Neuronal stem cell (in vitro differentiated cells): ENCODE results near the gene EML1.

Experiments used
- DNase-seq: peaks from one replicate; pipeline ENCODE4 v3.0.0-alpha.2; 2013; ENCODE audit warnings: low spot score
- H2AFZ ChIP-seq: one replicate; pipeline ENCODE4 v1.6.1; 2013; ENCODE audit warnings: mild to moderate bottlenecking, low read length, inconsistent platforms
- H2AK5ac ChIP-seq: 2 replicates; pipeline ENCODE4 v1.6.1; 2013; ENCODE audit warnings: low read depth, mild to moderate bottlenecking, inconsistent platforms, low read length, moderate library complexity, mixed read lengths
- H2BK120ac ChIP-seq: 2 replicates; pipeline ENCODE4 v1.6.1; 2013; ENCODE audit warnings: low read depth, mild to moderate bottlenecking, inconsistent platforms, low read length, moderate library complexity, mixed read lengths
- H2BK12ac ChIP-seq: one replicate; pipeline ENCODE4 v1.6.1; 2013; ENCODE audit warnings: low read length, inconsistent platforms
- H2BK15ac ChIP-seq: 2 replicates; pipeline ENCODE4 v1.6.1; 2013; ENCODE audit warnings: mild to moderate bottlenecking, low read length, inconsistent platforms, mixed read lengths
- H2BK5ac ChIP-seq: one replicate; pipeline ENCODE4 v1.6.1; 2013; ENCODE audit warnings: inconsistent platforms, mild to moderate bottlenecking, low read length, moderate library complexity
- H3K14ac ChIP-seq: one replicate; pipeline ENCODE4 v1.6.1; 2013; ENCODE audit warnings: low read length, inconsistent platforms
- H3K18ac ChIP-seq: 2 replicates; pipeline ENCODE4 v1.6.1; 2013; ENCODE audit warnings: low read length, inconsistent platforms
- H3K23ac ChIP-seq: 2 replicates; pipeline ENCODE4 v1.6.1; 2013; ENCODE audit warnings: low read depth, mild to moderate bottlenecking, mixed read lengths, low read length, inconsistent platforms; ENCODE audit not compliant: poor library complexity
- H3K27ac ChIP-seq: replicated peaks from 3 replicates; pipeline ENCODE4 v1.5.1; 2013; ENCODE audit warnings: low read length, inconsistent platforms
- H3K27me3 ChIP-seq, 3 experiments: 2 replicates each; pipeline ENCODE4 v1.6.1; 2013; ENCODE audit warnings: low read length in 3 of 3, mild to moderate bottlenecking in 2 of 3, inconsistent platforms in 1 of 3, low read depth in 1 of 3, mixed read lengths in 1 of 3, moderate library complexity in 1 of 3; ENCODE audit not compliant: control insufficient read depth in 3 of 3, insufficient read depth in 3 of 3
- H3K36me3 ChIP-seq, 2 donors: replicated peaks in 1 of 2; 2 replicates each; pipeline ENCODE4 v1.6.1; 2013; ENCODE audit warnings: low read length in 2 of 2; ENCODE audit not compliant: control insufficient read depth in 2 of 2, insufficient read depth in 2 of 2
- H3K4ac ChIP-seq: 2 replicates; pipeline ENCODE4 v1.6.1; 2013; ENCODE audit warnings: inconsistent platforms, mild to moderate bottlenecking, low read length, moderate library complexity
- H3K4me1 ChIP-seq, 2 donors: 1 replicate in 1 of 2; 2 replicates in 1 of 2; pipeline ENCODE4 v1.6.1; 2013; ENCODE audit warnings: low read length in 2 of 2, low read depth in 1 of 2; ENCODE audit not compliant: control insufficient read depth in 2 of 2, insufficient read depth in 1 of 2
- H3K4me2 ChIP-seq: one replicate; pipeline ENCODE4 v1.6.1; 2013; ENCODE audit warnings: mild to moderate bottlenecking, low read length, inconsistent platforms; ENCODE audit not compliant: insufficient read depth, poor library complexity, severe bottlenecking
- H3K4me3 ChIP-seq, 2 donors: 2 replicates each; pipeline ENCODE4 v1.5.1; 2013; ENCODE audit warnings: low read length in 2 of 2, mild to moderate bottlenecking in 2 of 2, inconsistent platforms in 1 of 2, moderate library complexity in 1 of 2
- H3K79me1 ChIP-seq: one replicate; pipeline ENCODE4 v1.6.1; 2013; ENCODE audit warnings: low read depth, mild to moderate bottlenecking, inconsistent platforms, low read length, moderate library complexity
- H3K9ac ChIP-seq: one replicate; pipeline ENCODE4 v1.6.1; 2013; ENCODE audit warnings: mild to moderate bottlenecking, low read depth, low read length, inconsistent platforms; ENCODE audit not compliant: poor library complexity
- H3K9me3 ChIP-seq, 2 donors: replicated peaks in 1 of 2; 2 replicates each; pipeline versions ENCODE3 to v1.6.1; 2013; ENCODE audit warnings: low read length in 2 of 2, mild to moderate bottlenecking in 2 of 2, inconsistent platforms in 1 of 2, low read depth in 1 of 2, mixed read lengths in 1 of 2, moderate library complexity in 1 of 2; ENCODE audit not compliant: control insufficient read depth in 2 of 2, insufficient read depth in 1 of 2
- H4K8ac ChIP-seq: one replicate; pipeline ENCODE4 v1.6.1; 2013; ENCODE audit warnings: low read depth, mild to moderate bottlenecking, inconsistent platforms, low read length, moderate library complexity
- H4K91ac ChIP-seq: one replicate; pipeline ENCODE4 v1.6.1; 2013; ENCODE audit warnings: low read length, low read depth, mild to moderate bottlenecking, inconsistent platforms; ENCODE audit not compliant: poor library complexity
- WGBS, 2 donors: extraction: QIAGEN DNeasy Blood & Tissue Kit; methylation state at CpG; one replicate each; pipeline ENCODE4 v1.1.7; 2013; ENCODE audit warnings: missing lambda C conversion rate in 2 of 2, mixed read lengths in 1 of 2; ENCODE audit not compliant: insufficient read length in 2 of 2, insufficient replicate concordance in 1 of 2; ENCODE audit errors: extremely low coverage in 2 of 2; 5-methylcytosine and 5-hydroxymethylcytosine counted together

Gene EML1

GRCh38 chr14:99809360-99809759 is 16.1 kb downstream of the EML1 start:
- Histone ChIP-seq H2BK5ac (no peak overlapping the region), H3K36me3 (no peaks in the 10 kb centered on the region), H3K27me3 (no peaks in the 10 kb centered on the region), H3K79me1 (no peaks in the 10 kb centered on the region), H4K8ac (no peak overlapping the region), H2AK5ac (no peak overlapping the region), H3K9ac (no peak overlapping the region), H3K18ac (peak overlapping the region; percentile 49), H2BK15ac (no peak overlapping the region), H3K9me3 (no peaks in the 10 kb centered on the region), H4K91ac (no peak overlapping the region), H3K4ac (no peak overlapping the region), H2BK120ac (no peak overlapping the region), H3K4me2 (no peak overlapping the region), H2AFZ (no peak overlapping the region), H3K4me1 (peaks cover 15 to 21% of the 10 kb centered on the region in 2 donors), H3K4me3 (no peak overlapping the region), H3K23ac (no peak overlapping the region), H3K27ac (no peak overlapping the region), H2BK12ac (no peak overlapping the region), H3K14ac (no peak overlapping the region)
- no CpG with 5 or more reads among the region's 9 CpGs for WGBS, 2 donors
- DNase-seq, result no peak

- H3K23ac ChIP-seq, result no peak overlapping the region
- no peak overlapping the region for H3K4ac ChIP-seq
- no peak overlapping the region for H2BK5ac ChIP-seq
- no peak overlapping the region for H3K4me3 ChIP-seq
- H4K91ac ChIP-seq, result no peak overlapping the region
- no peaks in the 10 kb centered on the region for H3K9me3 ChIP-seq
- WGBS, 2 donors, result no CpG with 5 or more reads among the region's 16 CpGs
- H3K36me3 ChIP-seq, result no peaks in the 10 kb centered on the region
- no peaks in the 10 kb centered on the region for H3K27me3 ChIP-seq
- DNase-seq, result no peak
- H3K4me1 ChIP-seq, result peaks cover 11 to 18% of the 10 kb centered on the region in 2 donors
- H2AFZ ChIP-seq, result no peak overlapping the region
- no peak overlapping the region for H3K18ac ChIP-seq
- no peak overlapping the region for H2BK12ac ChIP-seq
- no peak overlapping the region for H3K9ac ChIP-seq
- no peak overlapping the region for H3K4me2 ChIP-seq
- H2BK15ac ChIP-seq, result no peak overlapping the region
- H4K8ac ChIP-seq, result no peak overlapping the region
- H3K27ac ChIP-seq, result no peak overlapping the region
- no peak overlapping the region for H2AK5ac ChIP-seq
- no peak overlapping the region for H2BK120ac ChIP-seq
- peaks cover 3% of the 10 kb centered on the region for H3K79me1 ChIP-seq
- no peak overlapping the region for H3K14ac ChIP-seq
Measured at GRCh38 chr14:99809859-99810558, 16.8 kb downstream of the EML1 start.

GRCh38 chr14:99810559-99810874 is 17.3 kb downstream of the EML1 start:
- H2AK5ac ChIP-seq, result no peak overlapping the region
- H4K91ac ChIP-seq, result no peak overlapping the region
- H2BK15ac ChIP-seq, result no peak overlapping the region
- no peak overlapping the region for H3K4me3 ChIP-seq
- H2BK120ac ChIP-seq, result no peak overlapping the region
- no peak overlapping the region for H3K9ac ChIP-seq
- no peak overlapping the region for H3K27ac ChIP-seq
- H3K27me3 ChIP-seq, result no peaks in the 10 kb centered on the region
- no peak overlapping the region for H3K4me2 ChIP-seq
- H2AFZ ChIP-seq, result no peak overlapping the region
- H3K79me1 ChIP-seq, result peaks cover 3% of the 10 kb centered on the region
- no peak for DNase-seq
- H2BK5ac ChIP-seq, result no peak overlapping the region
- no peaks in the 10 kb centered on the region for H3K9me3 ChIP-seq
- H2BK12ac ChIP-seq, result no peak overlapping the region
- no peaks in the 10 kb centered on the region for H3K36me3 ChIP-seq
- no peak overlapping the region for H3K23ac ChIP-seq
- no peak overlapping the region for H4K8ac ChIP-seq
- H3K14ac ChIP-seq, result no peak overlapping the region
- H3K18ac ChIP-seq, result no peak overlapping the region
- WGBS, 2 donors, result no CpG with 5 or more reads among the region's 2 CpGs
- H3K4ac ChIP-seq, result no peak overlapping the region
- H3K4me1 ChIP-seq, result peaks cover 11 to 18% of the 10 kb centered on the region in 2 donors

GRCh38 chr14:99812096-99812750 is 19.0 kb downstream of the EML1 start:
- Histone ChIP-seq H3K79me1 (peaks cover 3% of the 10 kb centered on the region), H3K27ac (peak overlapping the region; percentile 9), H3K9ac (no peak overlapping the region), H3K23ac (no peak overlapping the region), H3K4me3 (peak overlapping the region in 1 of 2 donors; percentile 31), H2BK120ac (no peak overlapping the region), H3K4me2 (no peak overlapping the region), H4K8ac (no peak overlapping the region), H3K9me3 (no peaks in the 10 kb centered on the region), H3K18ac (no peak overlapping the region), H2AK5ac (no peak overlapping the region), H3K36me3 (no peaks in the 10 kb centered on the region), H3K4ac (no peak overlapping the region), H3K14ac (no peak overlapping the region), H2BK12ac (no peak overlapping the region), H2AFZ (no peak overlapping the region), H2BK5ac (no peak overlapping the region), H3K27me3 (no peaks in the 10 kb centered on the region), H2BK15ac (no peak overlapping the region), H3K4me1 (peaks cover 11 to 17% of the 10 kb centered on the region in 2 donors), H4K91ac (no peak overlapping the region)
- no peak for DNase-seq
- no CpG with 5 or more reads among the region's 9 CpGs for WGBS, 2 donors
